ENCODE results near the gene TLX2. TPM values are rescaled to one million over a fixed set of nuclear protein-coding genes. Genes with fewer than 3 reads are reported as not detected.

The TLX2 gene
- total and polyA plus RNA-seq, 2 of the 13 experiments (the other 11 are each of a cell fraction or from before 2014, with no cell fraction given), result 0.05 to 0.20 TPM

DNA sequence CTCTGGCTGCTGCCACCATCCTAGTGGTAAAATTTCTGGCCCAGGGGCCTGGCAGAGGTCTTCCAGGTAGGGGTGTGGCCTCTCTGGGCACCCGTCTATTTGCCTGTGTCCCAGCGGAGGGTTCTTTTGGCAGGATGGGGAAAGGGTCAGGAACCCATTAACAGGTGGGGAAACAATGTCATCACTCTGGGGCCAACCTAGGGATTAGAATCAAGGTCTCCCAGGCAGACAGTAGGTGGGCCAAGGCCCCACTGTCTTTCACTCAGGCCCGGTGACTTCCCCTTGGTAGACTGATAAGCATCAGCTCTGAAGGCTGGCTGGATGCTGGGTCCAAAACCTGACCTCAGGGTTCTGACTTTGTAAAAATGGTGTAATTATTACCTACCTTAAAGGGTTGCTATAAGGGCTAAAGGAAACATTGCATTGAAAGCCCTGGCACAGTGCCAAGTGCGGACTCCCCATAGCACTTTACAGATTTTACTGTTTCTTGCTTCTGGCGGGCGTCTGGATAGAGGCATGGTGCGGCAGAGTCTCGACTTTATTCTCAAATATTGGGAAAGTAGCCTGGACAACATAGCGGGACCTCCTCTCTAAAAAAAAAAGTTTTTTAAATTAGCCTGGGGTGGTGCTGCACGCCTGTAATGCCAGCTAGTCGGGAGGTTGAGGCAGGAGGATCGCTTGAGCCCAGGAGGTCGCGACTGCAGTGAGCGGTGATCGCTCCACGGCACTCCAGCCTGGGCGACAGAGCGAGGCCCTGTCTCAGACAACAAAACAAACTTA, 17.1 kb upstream of the TLX2 start (continued):
- TF ChIP-seq MEIS2 (CRISPR knock-in tag; IDR thresholded peaks at IDR 0.05) (peak; percentile 11; the same call in 1 of the 2 replicates), NONO (IDR thresholded peaks at IDR 0.05) (no peak), NONO (CRISPR knock-in tag; conservative IDR thresholded peaks at IDR 0.05) (peak; percentile 82), ZBTB46 (CRISPR knock-in tag; IDR thresholded peaks at IDR 0.05; ENCODE audit: borderline replicate concordance) (0 out of 2 replicates have a peak, but pooled peaks have one; percentile 60), RFXAP (CRISPR knock-in tag; IDR thresholded peaks at IDR 0.05; ENCODE audit: borderline replicate concordance) (no peak), ZNF251 (CRISPR knock-in tag; IDR thresholded peaks at IDR 0.05) (no peak), ZNF788 (CRISPR knock-in tag; IDR thresholded peaks at IDR 0.05; ENCODE audit: borderline replicate concordance) (0 out of 2 replicates have a peak, but pooled peaks have one; percentile 17), SRF (IDR thresholded peaks at IDR 0.05; ENCODE audit: low read depth, low read length) (no peak), PHF8 (CRISPR knock-in tag; IDR thresholded peaks at IDR 0.05) (no peak; the same call in none of the 2 replicates), ZEB1 (IDR thresholded peaks at IDR 0.05; ENCODE audit: insufficient replicate concordance, low read depth) (peak; percentile 24), MTA3 (CRISPR knock-in tag; IDR thresholded peaks at IDR 0.05) (no peak), FOXJ3 (CRISPR knock-in tag; IDR thresholded peaks at IDR 0.05; ENCODE audit: borderline replicate concordance) (peak; percentile 66; the same call in 1 of the 2 replicates), KDM4B (CRISPR knock-in tag; IDR thresholded peaks at IDR 0.05) (0 out of 2 replicates have a peak, but pooled peaks have one; percentile 31), ZNF781 (CRISPR knock-in tag; IDR thresholded peaks at IDR 0.05; ENCODE audit: borderline replicate concordance, not compliant biosample characterization) (peak; percentile 16), ZNF317 (CRISPR knock-in tag; IDR thresholded peaks at IDR 0.05) (0 out of 2 replicates have a peak, but pooled peaks have one; percentile 30), ZNF790 (CRISPR knock-in tag; IDR thresholded peaks at IDR 0.05; ENCODE audit: borderline replicate concordance) (no peak), HDAC1 (CRISPR knock-in tag; IDR thresholded peaks at IDR 0.05) (no peak; the same call in 1 of the 2 replicates), ZFP36 (IDR thresholded peaks at IDR 0.05; ENCODE audit: borderline replicate concordance, low read depth, low read length, partially characterized antibody) (no peak), ZFAT (CRISPR knock-in tag; conservative IDR thresholded peaks at IDR 0.05) (no peak), ESRRA (CRISPR knock-in tag; IDR thresholded peaks at IDR 0.05; ENCODE audit: low read depth) (0 out of 2 replicates have a peak, but pooled peaks have one; percentile 18)
- TF ChIP-seq, protein P1, sequence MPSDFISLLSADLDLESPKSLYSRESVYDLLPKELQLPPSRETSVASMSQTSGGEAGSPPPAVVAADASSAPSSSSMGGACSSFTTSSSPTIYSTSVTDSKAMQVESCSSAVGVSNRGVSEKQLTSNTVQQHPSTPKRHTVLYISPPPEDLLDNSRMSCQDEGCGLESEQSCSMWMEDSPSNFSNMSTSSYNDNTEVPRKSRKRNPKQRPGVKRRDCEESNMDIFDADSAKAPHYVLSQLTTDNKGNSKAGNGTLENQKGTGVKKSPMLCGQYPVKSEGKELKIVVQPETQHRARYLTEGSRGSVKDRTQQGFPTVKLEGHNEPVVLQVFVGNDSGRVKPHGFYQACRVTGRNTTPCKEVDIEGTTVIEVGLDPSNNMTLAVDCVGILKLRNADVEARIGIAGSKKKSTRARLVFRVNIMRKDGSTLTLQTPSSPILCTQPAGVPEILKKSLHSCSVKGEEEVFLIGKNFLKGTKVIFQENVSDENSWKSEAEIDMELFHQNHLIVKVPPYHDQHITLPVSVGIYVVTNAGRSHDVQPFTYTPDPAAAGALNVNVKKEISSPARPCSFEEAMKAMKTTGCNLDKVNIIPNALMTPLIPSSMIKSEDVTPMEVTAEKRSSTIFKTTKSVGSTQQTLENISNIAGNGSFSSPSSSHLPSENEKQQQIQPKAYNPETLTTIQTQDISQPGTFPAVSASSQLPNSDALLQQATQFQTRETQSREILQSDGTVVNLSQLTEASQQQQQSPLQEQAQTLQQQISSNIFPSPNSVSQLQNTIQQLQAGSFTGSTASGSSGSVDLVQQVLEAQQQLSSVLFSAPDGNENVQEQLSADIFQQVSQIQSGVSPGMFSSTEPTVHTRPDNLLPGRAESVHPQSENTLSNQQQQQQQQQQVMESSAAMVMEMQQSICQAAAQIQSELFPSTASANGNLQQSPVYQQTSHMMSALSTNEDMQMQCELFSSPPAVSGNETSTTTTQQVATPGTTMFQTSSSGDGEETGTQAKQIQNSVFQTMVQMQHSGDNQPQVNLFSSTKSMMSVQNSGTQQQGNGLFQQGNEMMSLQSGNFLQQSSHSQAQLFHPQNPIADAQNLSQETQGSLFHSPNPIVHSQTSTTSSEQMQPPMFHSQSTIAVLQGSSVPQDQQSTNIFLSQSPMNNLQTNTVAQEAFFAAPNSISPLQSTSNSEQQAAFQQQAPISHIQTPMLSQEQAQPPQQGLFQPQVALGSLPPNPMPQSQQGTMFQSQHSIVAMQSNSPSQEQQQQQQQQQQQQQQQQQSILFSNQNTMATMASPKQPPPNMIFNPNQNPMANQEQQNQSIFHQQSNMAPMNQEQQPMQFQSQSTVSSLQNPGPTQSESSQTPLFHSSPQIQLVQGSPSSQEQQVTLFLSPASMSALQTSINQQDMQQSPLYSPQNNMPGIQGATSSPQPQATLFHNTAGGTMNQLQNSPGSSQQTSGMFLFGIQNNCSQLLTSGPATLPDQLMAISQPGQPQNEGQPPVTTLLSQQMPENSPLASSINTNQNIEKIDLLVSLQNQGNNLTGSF (CRISPR knock-in tag; IDR thresholded peaks at IDR 0.05), result no peak; the same call in 1 of the 2 replicates
- TF ChIP-seq, protein P2, sequence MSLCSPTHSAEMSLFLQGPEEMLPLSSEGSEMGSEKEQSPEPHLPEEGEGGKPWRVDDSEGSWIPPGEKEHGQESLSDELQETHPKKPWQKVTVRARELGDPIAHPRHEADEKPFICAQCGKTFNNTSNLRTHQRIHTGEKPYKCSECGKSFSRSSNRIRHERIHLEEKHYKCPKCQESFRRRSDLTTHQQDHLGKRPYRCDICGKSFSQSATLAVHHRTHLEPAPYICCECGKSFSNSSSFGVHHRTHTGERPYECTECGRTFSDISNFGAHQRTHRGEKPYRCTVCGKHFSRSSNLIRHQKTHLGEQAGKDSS (CRISPR knock-in tag; IDR thresholded peaks at IDR 0.05; ENCODE audit: borderline replicate concordance, low read depth), result 0 out of 2 replicates have a peak, but pooled peaks have one; percentile 32

Measured in HepG2 (cell line).